Activated CD8-positive, alpha-beta T cell treated with anti-CD3 and anti-CD28 coated beads, Interleukin-2, amount 10 ng/mL, durations not matched to agents 7 days and 5 days (primary cell): ENCODE results near the gene IL17RE. TPM values are rescaled to one million over a fixed set of nuclear protein-coding genes. Genes with fewer than 3 reads are reported as not detected.

Source experiments
- total RNA-seq, 2 experiments: library from RNA; stranded (reverse); gene quantifications; one replicate each; pipeline ENCODE4 v1.2.3, GENCODE V29; 2021

Gene IL17RE
- total RNA-seq, 2 experiments from 2014 or later: 1.3 to 1.8 TPM

Other genes starting within 250 kb of the IL17RE start
- gene CPNE9, start 199.0 kb upstream of the IL17RE start, total RNA-seq: not detected
- gene BRPF1, start 171.1 kb upstream of the IL17RE start, total RNA-seq: 10 to 100 TPM; 54.7 to 57.4 TPM
- gene OGG1, start 152.9 kb upstream of the IL17RE start, total RNA-seq: 10 to 100 TPM; 36.9 to 37.7 TPM
- gene CAMK1, start 132.9 kb upstream of the IL17RE start, total RNA-seq: 10 to 100 TPM; 33.5 to 35.7 TPM
- 10 to 100 TPM; 83.2 to 85.6 TPM for gene TADA3, start 110.4 kb upstream of the IL17RE start, total RNA-seq
- 100 to 1,000 TPM; 317 to 321 TPM for gene ARPC4, start 109.8 kb upstream of the IL17RE start, total RNA-seq
- 10 to 100 TPM; 53.7 to 55.2 TPM for gene TTLL3, start 92.6 kb upstream of the IL17RE start, total RNA-seq
- 10 to 100 TPM; 48.4 to 49.7 TPM for gene RPUSD3, start 58.8 kb upstream of the IL17RE start, total RNA-seq
- gene CIDEC, start 22.6 kb upstream of the IL17RE start, total RNA-seq: not detected
- gene JAGN1, start 12.2 kb upstream of the IL17RE start, total RNA-seq: 10 to 100 TPM; 30.2 to 31.0 TPM
- gene IL17RC, start 14.2 kb downstream of the IL17RE start, total RNA-seq: under 1 TPM; 0.42 to 0.55 TPM
- gene CRELD1, start 31.0 kb downstream of the IL17RE start, total RNA-seq: 10 to 100 TPM; 10.1 to 10.9 TPM
- gene PRRT3, start 49.6 kb downstream of the IL17RE start, total RNA-seq: 1 to 10 TPM; 5.5 to 6.9 TPM
- gene EMC3, start 84.0 kb downstream of the IL17RE start, total RNA-seq: 10 to 100 TPM; 49.0 to 53.4 TPM
- gene FANCD2, start 123.6 kb downstream of the IL17RE start, total RNA-seq: 10 to 100 TPM; 66.9 to 71.5 TPM
- gene FANCD2OS, start 205.4 kb downstream of the IL17RE start, total RNA-seq: not detected
- gene BRK1, start 212.8 kb downstream of the IL17RE start, total RNA-seq: 100 to 1,000 TPM; 113 to 120 TPM
- 10 to 100 TPM; 57.0 to 59.1 TPM for gene VHL, start 238.9 kb downstream of the IL17RE start, total RNA-seq